ENCODE data around the gene HOXA6.

HOXA6 gene

DNA sequence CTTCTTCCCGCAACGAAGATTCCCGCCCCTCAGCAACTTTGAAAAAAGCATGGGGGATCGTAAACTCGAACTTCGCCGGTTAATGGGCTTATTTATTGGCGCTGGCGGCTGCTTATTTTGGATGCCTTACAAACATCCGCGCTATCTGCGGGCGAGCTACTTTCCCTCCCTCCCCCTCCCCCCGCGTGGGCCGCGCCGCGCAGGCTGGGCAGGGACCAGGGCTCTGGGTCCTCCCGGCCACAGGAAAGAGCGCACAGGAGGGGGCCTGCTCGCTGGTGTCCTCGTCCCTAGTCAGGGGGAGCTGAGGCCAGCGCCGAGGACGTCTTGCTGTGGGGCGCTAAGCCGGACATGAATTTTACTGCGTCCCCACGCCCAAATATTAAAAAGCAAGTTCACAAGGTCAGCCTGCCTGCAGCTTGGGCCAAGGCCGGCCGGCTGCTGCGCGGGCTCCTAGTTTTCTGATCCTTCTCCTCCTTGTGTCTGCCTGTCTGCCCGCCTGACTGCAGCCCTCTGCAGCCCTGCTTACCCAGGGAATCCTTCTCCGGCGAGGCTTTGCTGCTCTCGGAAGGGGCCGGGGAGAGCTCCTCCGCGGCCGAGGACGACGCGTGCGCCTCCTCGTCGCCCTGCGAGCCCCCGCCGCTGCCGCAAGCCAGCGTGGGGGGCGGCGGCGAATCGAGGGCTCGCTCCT is 25.4 kb upstream of the HOXA6 start:
- DNase-seq, result peak; percentile 52

DNA sequence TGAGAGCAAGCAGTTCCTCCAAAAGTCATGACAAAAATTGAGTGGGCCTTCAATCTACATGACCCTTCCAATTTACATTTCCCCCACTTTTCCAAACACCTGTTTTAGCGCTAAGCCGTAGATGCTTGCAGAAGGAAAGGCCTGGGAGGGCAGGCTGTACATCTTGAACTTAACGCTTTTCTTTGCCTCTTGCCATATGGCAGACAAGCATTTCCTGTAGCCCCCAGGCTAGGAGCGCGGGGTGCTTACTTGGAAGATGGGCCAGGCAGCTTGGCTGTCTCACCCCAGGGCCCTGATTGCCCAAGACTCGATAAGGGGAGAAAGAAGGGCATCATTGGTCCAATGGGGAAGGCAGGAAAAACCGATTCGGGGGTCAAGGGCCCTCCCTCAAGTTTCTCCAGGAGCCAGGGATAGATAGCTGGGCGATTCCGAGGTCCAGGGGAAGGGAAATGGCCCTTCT is 24.8 kb upstream of the HOXA6 start:
- no peak for DNase-seq

DNA sequence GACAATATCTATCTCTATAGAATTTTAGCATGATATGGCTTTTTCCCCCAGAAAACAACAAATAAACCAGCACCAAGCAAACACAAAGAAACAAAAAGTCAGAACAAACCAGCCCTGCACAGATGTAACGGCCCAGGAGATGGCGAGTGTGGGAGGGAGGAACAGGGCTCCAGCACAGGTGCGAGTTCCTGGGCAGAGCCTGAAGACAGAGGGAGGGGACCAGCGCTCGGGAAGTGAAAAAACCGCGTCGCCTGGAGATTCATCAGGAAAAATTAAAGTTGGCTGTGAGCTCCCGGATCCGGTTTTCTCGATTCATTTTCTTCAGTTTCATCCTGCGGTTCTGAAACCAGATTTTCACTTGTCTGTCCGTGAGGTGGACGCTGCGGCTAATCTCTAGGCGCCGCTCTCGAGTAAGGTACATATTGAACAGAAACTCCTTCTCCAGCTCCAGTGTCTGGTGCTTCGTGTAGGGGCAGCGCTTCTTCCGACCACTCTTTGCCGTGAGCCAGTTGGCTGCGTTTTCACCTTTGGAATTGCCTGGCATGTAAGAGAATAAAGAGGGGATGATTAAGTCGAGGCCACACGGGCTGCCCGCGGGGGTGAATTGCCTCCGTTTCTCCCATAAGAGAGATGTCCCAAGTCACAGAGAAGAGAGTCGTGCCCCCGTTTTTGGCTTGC is 24.2 kb upstream of the HOXA6 start:
- DNase-seq, result no peak

DNA sequence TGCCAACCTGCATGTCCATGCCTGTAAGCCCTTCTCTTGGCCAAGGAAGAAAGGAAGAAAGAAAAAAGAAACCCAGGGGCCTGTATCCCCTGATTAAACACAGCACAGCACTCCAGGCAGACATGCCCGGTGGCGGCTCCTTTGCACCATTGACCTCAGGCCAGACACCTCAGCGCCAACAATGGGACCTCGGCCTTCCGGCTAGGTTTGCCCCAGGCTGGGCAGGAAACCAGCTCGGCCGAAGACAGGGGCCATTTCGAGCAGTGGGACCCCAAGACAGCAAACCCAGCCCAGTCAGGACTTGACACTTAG is 23.7 kb upstream of the HOXA6 start:
- no peak for DNase-seq

DNA sequence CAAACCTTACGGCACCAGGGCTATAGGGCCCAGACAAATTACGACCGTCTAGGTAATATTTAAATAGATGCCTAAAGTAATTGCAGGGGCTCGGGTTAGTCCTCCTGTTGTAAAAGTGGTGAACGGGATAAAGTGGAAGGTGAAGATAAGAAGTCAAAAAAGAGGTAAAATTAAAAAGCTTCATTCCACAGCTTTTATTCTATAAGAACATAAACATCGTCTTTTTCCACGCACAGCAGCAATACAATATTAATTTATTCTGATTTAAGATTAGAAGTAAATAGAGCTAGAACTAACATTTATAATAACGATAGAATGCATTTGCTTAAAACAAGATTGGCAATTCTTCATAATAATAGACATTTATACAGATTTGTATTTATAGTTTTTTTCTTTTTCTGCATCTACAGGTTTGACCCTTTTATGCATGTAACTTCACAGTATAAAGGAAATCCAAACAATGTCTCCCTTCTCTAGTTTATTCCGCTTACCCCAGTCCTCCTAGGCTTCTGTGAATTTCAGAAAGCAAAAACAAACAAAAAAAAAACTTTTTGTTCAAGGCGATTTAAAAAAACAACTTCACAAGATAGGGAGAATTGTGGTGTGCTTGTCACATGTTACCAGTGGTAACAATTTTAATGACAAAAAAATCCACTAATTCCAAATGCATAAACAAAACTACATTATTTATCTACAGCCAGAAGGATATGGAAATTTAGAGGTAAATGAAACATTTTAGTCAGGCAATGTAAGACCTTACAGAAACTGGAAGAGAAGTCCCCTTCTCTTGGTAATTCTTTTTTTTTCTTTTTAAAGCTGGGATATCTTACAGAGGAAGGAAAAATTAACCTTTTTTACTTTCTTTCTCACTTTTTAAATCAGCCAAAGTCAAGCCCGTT is 23.1 kb upstream of the HOXA6 start:
- no peak for DNase-seq

DNA sequence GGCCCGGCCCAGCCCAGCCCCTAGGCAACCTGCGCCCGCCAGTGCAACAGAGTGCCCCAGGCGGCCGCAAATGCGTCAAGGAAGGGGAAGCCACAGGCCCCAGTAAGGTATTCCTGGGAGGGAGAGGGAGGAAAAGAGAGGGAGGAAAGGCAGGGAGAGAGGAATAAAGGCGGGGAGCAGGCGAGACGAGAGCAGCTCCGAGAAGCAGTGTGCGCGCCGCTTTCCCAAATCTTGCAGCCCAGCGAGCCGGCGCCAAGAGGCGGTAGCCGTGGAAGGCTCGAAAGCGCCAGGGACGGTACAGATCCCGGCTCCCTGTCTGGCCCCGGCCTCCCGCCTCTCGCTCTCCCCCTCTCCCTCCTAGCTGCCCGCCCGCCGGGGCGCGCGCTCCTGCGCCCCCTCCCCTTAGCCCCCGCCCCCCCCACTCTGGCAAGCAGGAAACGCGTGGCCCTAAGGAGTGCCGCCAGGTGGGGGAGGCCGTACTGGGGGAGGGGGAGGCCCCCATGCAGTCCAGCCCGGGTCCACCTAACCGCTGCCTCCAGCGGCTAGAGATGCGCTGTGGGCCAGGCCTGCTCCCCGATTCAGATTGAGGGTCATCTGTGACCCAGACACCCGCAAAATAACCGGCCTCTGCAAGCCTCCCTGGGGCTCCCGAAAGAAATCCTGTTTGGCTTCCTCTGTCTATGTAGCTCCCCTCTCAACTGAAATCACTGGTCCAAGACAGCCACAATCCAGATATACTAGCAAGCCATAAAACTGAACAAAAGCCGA is 22.3 kb upstream of the HOXA6 start:
- DNase-seq, result no peak

DNA sequence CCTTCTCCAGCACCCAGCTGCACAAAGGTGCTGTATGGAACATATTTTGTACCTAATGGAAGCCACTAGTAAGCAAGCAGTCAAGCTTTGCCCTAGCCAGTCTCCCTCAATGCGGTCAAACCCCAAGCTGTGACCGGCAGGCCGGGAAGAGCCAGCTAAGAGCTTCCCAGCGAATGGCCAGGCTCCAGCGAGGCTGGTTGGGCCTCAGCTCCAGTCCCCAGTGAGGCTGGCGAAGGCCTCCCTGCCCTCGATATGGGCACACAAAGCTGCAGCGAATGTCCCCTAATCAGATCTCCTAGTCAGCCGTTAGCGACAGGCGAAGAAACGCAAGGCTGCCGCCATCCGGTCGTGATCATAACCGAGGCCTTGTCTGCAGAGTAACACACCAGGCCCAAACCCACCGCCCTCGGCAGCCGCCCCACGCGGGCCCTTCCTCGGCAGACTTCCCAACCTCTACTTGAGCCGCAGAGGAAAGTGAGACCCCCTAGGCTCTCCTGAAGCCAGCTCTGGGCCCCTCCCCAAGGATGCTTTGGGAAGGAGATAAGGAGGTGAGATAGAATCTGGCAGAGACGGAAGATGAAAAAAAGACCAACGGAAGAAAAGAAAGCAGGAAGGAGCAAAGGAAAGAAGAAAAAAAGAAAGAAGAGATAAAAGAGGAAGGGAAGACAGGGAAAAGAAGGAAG is 20.8 kb upstream of the HOXA6 start:
- DNase-seq, result no peak

DNA sequence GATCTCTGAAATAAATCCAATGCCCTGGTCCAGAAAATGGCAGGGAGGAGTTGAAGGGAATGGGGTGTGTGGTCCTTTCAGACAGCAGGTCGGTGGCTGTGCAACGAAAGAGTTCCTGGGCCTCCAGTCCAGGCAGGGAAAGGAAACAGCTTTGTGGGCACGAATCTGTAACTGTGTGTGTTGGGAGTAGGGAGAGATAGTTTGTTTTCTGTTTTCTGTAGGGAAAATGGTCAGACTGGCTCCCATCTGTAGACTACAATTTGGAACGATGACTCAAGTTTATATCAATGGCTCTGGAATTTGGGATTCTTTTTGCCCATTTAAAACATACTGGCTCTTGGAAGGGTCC is 20.3 kb upstream of the HOXA6 start:
- DNase-seq, result no peak

DNA sequence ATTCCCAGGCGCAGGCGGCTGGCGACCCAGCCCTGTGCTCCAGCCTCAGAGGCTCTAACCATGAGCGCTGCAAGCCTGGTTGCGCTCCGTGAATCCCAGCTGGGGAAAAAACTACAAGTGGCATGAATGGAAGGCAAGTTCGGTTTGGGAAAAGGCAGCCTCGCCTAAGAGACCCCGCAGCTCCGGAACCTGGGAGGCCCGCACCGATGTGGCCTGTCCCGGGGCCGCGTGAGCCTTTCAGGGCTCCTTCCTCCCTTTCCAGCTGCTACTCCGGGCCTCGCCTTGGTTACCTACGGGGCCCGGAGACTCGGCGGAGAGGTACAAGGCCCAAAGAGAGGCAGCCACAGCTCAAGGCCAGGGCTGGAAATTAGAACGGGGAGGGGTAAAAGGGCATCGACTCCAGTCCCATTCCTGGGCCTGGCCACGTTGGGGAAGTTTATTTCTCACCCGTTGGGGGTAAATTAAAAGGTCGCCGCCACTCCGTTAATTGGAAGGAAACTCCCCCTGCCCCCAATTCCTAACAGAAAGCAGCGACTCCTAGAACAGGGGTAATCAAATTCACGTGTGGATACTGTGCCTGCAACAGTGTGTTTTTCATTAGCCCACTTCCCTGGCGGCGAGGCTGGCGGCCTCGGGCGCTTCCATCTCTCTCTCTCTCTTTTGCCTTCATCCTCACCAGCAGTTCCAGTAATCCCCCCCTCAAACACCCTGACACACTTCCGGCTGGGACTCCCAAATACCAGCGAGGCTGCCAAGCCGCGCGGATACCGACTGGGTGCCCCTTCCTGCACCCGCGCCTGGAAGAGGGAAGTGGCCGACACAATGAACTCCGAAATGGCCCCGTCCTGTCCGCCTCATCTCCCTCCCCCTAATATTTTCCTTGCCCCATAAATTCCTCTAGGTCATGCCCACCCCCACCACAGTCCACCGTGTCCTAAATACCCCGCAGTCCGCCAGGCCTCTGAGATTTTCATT is 19.2 kb upstream of the HOXA6 start:
- no peak for DNase-seq

DNA sequence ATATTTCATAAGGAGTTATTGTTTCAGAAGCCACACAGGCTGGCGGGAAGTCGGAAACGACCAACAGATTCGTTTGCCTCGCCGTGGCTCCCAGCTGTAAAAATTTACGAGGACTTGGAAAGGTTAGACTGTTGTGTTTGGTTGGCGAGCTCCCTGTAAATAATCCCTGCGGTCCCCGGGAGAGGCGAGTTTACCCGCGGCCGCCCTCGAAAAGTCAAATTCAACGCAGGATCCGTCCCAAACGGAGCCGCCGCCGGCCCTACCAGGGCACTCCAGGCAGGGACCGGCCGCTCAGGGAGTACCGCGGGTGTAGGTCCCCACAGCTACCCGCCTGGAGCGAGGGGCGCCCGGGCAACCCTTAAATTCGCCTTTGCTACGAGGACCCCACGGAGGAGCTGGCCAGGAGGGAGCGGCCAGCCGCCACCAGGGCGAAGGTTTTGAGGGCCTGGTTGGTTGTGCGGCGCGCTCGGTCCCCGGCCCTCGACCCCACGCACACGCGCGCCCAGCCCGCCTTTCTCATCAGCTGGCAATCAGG is 18.5 kb upstream of the HOXA6 start:
- DNase-seq, result no peak

DNA sequence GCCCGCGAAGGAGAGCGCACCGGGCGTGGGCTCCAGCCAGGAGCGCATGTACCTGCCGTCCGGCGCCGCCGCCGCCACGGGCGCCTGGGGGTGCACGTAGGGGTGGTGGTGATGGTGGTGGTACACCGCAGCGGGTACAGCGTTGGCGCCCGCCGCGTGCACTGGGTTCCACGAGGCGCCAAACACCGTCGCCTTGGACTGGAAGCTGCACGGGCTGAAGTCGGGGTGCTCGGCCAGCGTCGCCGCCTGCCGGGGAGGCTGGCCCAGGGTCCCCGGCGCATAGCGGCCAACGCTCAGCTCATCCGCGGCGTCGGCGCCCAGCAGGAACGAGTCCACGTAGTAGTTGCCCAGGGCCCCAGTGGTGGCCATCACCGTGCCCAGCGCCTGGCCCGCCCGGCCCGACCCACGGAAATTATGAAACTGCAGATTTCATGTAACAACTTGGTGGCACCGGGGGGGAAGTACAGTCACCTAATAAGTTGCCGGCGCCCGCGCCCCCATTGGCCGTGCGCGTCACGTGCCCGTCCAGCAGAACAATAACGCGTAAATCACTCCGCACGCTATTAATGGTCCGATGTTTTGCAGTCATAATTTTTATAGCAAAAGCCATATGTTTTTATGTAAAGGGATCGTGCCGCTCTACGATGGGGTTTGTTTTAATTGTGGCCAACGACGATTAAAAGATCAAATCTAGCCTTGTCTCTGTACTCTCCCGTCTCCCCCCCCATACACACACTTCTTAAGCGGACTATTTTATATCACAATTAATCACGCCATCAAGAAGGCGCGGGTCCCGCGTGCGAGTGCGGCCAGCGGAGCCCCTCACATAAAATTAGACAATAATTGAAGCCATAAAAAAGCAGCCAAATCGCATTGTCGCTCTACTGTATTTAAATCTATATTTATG is 17.8 kb upstream of the HOXA6 start, which contains the start of gene HOXA9:
Gene HOXA9, minus strand, starts transcription at position 449 of the 907 bp plus-strand sequence. Its CDS starts 80 bp downstream, at position 369.
- DNase-seq, result no peak

DNA sequence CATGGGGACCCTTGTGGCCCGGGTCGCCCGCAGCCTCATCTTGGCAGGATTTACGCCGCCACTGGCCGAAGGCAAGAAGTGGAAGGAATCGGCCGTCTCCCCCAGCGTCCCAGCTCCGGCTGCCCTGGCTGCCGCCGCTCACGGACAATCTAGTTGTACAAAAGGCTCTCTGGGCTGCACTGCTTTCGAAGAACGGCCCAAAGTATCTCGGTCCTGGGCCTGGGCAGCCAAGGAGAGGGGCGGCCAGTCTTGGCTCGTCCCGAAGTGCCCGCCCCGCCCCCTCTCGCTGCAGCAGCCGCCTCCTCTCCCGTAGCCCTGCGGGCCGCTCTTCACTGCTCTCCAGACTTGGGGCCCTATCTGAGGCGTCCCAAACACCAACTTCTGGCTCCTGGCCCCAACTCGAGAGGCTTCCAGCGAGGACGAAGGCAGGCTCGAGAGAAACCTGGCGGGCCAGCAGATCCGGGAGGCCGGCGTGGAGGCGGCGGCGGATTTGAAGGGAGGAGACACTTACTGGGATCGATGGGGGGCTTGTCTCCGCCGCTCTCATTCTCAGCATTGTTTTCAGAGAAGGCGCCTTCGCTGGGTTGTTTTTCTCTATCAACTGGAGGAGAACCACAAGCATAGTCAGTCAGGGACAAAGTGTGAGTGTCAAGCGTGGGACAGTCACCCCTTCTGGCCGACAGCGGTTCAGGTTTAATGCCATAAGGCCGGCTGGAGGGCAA is 17.0 kb upstream of the HOXA6 start:
- no peak for DNase-seq

DNA sequence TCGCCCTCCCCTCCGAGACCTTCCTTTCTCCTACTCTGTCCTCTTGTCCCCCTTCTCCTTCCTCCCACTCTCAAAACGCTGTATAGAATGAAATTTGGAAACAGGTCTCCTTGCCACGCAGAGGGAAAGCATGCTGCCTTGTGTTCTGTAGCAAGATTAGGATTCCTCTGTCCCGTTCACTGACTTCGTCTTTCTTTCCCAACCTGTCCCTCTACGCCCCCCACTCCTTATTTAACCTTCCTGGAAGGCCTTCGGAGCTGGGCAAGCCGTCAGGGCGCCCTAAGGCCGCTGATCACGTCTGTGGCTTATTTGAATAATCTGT is 16.4 kb upstream of the HOXA6 start:
- no peak for DNase-seq

DNA sequence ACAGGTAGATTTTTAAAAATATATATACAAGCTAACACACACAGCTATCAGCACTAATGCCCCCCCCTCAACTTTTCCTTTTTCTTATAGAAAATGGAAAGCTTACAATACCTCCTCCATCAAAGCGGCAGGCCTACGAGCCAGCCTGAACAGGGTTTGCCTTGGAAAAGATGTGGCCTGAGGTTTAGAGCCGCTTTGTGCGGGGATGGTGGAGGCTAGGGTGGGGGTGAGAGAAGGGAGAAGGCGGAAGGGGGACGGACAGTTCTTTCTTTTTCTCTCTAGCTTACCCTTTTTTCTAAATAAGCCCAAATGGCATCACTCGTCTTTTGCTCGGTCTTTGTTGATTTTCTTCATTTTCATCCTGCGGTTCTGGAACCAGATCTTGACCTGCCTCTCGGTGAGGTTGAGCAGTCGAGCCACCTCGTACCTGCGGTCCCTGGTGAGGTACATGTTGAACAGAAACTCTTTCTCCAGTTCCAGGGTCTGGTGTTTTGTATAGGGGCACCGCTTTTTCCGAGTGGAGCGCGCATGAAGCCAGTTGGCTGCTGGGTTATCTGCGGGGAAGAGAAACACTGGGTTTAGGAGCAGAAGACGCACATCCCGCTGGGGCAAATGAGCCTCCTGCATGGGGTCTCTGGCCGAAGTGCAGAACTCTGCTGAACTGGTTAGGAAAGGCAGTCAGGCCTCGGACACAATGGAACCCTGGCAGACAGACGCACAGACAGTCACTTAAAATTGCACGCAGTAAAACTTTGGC is 15.9 kb upstream of the HOXA6 start:
- DNase-seq, result no peak

DNA sequence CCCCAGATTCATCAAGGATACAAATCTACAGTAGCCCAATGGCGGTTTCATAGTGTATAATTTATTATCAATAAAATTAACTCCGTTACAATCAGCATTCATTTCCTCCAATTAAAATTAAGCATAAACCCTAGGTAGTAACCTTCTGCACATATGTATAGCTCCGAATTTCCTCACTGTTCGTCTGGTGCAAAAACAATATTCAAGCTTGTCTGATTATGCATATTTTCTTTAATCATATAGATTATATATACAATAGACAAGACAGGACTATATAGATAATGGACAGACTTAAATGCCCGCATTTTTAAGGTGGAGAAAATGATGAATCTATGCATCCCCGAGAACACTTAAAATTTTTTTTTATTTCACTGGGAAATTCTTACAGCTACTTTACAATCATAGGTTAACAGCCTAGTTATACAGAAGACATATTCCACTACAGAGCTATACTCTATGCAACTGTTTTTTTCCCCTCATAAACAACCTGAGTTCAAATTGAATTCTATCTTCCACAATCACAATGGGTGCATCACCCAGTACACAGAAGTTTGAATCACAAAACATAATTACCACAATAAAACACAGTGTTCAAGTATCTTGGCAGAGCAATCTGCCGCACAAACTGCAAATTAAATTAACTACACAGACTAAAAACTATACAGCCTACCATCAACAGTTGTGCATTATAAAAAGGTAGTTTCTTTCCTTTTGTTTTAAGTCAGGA is 15.2 kb upstream of the HOXA6 start:
- DNase-seq, result no peak

DNA sequence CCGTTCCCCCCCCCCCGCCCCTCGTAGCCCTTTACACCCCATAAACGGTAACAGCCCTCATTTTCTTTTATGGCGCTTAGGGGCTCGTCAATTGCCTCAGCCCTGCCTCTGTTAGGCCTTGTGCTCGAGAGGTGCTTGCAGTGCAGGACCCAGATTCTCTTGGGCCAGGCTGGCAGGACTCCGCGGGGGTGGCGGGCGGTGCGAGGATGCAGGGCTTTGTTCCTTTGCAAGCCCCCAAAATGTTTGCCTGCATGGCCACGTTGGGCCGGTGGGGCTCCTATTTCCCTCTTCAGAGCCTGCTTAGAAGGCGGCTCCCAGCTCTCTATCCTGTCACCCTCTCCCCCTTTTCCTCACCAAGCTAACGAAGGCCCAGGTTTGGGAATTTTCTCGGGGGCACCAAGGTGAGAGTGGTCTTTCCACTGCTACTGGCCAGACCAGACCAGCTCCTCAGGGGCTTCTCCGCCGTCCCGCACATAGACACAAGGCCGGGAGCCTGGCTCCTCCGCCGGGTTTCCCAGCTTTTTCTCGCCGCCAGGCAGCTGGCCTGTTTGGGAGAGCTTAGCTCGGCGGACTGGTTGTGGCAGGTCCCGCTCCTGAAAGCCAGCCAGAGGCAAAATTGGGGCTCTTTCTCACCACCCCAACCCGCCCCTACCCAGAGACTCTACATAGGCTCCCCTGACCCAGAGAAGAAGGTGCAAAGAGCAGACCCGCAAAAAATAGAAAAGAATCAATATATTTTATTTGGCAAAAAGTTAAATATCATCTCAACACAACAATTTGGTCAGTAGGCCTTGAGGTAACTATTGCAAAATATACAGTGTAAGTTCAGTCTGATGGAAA is 14.4 kb upstream of the HOXA6 start:
- DNase-seq, result no peak

DNA sequence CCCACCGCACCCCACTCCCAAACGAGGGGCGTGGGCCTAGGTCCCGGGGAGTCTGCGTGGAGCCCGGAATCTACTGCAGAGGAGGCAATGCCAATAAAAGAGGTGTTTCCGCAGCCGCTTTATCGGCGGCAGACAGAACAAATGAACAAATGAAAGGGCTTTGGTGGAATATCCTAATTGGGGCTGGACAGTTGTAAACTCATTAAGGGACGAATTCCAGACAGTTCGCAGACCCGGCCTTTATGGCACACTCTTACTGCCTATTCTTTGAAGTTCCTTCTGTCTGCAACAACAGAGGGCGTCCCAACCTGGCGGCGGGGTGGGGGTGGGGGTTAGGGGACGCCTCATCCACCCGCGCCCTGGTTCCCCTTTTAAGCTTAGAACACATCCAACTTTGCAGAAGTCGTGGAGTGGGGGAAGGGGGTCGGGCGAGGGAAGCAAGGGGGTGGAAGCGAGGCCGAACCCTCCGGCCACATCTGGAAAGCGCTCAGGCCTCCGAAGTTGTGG is 13.7 kb upstream of the HOXA6 start:
- DNase-seq, result no peak

All from NCI-H226 (cell line).